Measurements from ENCODE around the gene TSPAN3.

Gene TSPAN3

DNA sequence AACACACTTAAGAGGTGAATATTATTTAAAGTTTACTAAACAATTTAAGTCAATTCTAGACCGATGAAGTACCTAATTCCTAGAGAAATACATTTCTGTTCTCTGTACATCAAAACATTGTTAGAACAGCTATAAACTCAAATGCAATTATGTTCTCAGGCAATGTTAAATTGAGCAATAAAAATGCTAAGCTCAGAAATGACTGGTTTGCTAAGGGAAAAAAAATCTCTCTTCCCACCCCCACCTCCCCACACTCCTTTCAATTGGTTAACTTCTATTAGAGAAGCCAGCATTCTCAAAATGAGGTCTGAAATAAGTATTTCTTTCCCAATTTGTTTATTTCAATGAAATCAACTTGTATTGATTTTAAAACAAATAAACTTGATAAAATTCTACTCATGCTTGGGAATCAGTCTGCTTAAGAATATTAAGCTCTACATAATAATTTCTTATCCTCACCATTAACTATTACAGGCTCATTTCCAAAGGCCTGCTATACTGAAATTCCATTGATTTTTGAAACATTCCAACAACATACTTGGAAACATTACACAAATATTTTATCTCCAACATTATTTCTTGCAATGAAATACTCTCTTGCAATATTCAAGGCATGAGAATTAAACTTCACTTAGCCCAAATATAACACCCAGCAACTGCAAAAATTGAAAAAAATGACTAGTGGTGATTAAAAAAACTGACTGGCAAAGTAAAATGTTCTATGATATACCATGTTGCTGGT, 22.6 kb downstream of the TSPAN3 start:
- no peak for DNase-seq

DNA sequence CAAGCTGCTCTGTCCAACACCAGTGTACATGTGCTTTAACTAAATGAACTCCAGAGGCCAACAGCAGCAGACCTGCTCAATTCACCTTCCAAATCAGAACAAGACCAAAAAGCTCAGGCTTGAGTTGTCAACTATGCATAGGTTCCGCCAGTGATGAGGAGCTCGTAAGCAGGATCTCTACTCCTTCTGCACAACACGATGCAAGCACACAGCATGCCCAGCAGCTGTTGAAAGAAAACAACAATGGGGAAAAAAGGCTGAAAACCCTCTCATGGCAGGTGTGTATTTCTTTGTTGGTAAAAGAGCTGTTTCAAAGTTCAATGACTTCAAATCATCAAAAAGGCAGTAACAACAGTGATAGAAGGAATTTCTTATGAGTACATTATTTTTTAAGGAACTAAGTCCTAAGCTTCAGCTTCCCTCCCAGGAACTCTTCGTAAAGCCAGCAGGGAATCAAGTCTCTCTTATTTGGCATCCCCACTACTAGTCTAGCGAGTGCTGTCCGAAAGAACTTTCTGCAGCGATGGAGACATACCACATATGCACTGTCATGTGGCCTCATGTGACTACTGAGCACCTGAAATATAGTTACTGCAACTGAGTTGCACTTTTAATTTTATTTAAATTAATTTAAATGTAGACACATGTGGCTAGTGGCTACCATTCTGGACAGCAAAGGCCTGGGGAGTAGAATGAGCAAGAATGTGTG, 24.1 kb downstream of the TSPAN3 start:
- no peak for DNase-seq

DNA sequence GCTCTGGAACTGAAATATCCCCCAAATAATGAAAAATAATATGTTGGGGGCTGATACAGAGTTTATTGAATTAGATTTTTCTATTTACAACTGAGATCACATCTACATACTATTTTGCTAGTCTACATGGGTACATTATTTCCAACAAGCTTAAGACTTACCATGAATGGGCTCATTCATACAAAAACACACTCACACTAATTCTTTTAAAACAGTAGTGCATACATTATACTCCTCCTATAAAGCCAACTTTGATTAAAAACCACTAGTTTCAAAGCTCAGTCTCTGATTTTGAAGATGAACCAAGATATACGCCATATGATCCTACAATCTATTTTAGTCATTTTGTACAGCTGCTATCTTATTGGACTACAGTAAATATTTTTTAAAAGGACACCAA, 24.9 kb downstream of the TSPAN3 start:
- DNase-seq: no peak

DNA sequence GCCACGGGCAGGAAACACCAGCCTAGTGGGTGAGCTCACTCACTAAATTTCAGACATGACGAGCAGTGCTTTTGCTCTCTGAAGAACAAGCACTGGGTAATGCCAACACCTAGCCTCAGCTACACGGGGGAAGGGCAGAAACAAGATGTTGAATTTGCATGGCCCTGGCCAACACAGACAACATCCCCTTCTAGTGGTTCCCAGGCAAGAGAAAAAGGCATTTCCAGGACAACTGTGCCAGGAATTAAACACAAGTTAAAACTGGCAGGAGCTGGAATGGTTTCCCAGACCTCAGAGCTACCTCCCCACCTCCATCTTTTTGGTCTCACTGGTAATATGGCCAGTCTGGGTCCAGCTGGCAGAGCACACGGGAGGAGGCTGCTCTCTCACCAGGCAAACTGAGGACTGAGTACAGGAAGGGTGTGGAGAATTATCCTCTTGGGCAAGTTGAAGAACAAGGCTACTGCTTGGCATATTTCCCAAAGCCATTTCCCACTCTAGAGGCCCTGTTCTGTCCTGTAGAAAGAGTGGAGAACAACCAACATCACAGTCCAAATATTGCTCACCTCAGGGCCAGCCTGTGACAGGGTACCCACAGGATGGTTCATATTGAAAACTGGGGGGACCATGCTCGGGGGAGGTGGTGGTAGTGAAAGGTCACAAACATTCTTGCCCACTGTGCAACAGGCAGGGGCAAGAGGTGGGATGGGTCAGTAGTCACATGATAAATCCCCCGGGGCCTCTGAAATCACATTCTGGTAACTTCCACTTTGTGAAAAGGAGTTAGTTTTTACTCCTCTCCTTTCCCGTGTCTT, 26.5 kb downstream of the TSPAN3 start:
- DNase-seq: no peak

DNA sequence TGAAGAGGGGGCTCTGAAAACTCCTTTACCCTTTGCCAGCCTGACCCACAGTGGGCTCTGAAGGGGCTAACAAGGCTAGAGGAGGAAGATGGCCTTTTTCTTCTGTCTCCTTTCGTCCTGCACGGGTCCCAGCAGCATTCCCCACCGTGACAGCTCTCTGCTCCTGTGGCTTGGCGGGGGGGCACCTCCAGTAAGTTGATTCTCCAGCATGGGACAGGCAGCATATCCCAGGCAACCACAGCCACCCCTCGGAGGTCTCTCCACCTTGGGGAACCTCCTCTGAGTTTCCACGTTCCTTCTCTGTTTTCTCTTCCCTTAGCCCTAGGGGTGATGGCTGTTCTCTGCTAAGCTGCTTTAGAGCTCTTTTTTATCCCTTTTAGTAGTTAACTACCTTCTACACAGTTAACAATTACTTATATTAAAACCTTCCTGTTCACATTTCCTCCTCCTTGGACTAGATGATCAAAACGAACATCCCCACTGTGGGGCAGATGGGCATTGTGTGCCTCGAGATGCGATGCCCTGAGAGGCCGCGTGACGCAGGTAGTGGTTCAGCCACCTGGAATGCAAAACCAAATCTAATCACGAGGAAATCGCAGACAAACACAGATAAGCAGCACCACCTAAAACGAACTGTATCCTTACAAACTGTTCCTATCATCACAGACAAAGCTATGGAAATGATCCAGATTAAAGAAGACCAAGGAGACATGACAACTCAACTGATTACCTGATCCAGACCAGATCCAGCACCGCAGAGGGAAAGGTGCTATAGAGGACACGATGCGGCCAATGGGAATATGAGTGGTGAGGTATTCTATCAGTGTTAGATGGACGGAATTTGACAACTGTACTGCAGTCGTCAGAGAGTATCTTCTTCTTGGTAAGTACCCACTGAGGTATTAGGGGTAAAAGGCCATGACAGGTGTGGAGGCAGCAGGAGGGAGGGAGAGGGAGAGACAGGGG, 27.7 kb downstream of the TSPAN3 start:
- no peak for DNase-seq

DNA sequence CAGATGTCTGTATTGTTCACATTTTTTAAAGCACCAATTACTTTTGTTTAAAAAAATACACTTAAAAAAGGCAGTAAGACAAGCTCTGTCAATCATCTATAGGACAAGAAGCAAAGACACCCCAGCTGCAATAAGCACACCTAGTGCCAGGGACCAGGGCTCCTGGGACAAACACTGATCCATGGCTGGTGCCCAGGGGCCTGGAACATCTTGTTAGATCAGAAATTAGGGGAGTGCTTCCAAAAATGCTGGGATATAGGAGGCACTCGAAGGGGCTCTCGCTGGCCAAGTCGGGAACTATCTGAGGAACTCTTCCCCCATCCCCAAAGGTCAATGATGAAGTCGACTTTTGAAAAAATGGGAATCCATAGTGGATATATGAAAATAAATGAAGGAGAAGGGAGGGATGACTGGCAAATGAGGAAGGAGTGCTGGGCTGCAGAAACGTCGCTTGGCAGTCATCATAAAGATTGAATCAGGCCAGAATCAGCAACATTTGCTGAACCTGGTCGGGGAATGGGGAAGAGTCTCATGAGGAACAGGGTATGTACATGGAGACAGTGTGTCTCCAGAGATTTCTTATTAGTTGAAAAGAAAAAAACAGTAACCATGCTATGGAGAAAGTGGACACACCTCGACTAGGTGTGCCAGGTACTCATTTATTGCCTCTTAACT, 28.5 kb downstream of the TSPAN3 start:
- DNase-seq: no peak

DNA sequence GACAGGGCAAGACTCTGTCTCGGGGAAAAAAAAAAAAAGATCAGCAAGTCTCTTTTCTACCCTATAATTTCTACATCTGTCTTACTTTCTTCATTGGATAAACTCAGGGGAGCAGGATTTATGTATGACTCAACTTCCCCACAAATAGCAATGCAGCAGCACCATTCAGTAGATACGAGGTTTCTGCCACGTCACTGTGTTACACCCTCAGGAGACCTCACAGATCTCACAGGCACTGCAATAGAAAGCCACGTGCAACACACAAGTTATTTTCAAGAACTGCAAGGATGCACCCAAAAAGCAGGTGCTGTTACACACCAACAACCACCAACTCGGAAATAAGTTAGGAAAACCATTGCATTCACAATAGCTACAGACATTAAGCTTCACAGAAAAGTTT, 30.2 kb downstream of the TSPAN3 start:
- DNase-seq: no peak

DNA sequence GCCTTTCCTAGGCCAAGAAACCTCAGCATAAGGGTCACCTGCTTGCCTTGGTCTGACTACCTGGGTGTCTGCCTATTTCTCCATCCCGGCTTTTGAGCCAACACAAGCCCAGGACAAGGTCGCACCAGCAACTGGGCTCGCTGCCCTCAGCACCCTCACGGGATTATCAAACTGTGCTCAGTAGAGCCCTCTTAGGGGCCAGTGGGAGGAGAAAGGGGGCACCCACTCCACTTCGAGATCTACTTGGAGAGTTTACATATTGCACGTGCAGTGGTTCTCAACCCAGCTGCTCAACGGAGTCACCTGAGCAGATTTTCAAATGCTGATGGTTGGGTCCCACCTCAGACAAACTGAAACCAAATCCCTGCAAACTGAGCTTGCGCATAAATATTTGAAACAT, 31.1 kb downstream of the TSPAN3 start:
- DNase-seq: peak; percentile 58

DNA sequence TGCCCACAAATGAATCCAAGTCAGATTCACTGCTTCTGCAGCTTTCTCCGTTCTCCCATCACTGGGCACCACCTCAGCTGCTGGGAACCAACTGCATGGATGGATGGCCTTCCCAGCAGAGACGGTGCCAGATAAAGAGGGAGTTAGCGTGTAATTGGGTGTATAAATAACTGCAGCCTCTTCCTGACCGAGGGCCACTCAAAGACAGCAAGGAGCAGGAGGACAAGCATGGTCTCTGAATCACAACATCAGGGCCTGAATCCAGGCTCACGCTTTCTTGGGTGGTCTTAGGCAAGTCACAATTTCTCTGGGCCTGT, 31.7 kb downstream of the TSPAN3 start:
- DNase-seq: no peak

DNA sequence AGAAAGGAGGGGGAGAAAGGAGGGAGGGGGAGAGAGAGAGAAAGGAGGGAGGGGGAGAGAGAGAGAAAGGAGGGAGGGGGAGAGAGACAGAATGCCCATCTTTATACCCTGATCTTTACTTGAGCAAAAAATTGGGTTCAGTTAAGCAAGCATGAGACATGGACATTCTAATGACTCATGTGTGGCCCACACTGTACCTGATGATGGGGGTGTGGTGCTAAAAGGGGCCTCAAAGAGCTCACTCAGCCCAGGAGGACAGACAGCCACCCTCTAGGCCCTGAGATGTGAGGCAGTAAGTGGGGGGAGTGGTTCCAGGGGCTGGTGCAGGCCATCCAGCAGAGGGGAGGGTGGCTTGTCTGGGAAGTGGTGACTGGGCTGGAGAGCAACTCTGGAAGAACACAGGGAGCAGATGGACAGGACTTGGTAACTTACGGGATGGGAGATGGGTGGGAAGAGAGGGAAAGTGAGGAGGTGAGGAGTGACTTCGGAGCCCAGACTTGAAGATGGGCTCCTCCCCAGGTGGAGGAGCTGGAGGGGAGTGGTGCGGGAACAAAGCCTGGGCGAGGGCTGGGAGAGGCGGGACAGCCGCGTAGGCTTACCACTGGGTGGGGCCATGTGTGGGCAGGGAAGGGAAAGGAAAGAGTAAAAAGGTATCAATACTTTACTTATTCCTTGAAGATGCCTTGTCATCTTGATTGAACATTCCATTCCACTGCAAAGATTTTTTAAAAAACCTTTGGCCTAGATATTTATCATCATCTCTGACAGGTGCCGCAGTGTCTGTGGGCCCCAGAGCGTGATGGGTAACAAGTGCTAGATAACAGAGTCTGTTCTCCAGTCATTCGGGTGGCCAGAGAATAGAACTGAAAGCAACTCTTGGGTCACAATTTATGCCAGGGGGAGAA, 32.3 kb downstream of the TSPAN3 start:
- DNase-seq: peak; percentile 58

DNA sequence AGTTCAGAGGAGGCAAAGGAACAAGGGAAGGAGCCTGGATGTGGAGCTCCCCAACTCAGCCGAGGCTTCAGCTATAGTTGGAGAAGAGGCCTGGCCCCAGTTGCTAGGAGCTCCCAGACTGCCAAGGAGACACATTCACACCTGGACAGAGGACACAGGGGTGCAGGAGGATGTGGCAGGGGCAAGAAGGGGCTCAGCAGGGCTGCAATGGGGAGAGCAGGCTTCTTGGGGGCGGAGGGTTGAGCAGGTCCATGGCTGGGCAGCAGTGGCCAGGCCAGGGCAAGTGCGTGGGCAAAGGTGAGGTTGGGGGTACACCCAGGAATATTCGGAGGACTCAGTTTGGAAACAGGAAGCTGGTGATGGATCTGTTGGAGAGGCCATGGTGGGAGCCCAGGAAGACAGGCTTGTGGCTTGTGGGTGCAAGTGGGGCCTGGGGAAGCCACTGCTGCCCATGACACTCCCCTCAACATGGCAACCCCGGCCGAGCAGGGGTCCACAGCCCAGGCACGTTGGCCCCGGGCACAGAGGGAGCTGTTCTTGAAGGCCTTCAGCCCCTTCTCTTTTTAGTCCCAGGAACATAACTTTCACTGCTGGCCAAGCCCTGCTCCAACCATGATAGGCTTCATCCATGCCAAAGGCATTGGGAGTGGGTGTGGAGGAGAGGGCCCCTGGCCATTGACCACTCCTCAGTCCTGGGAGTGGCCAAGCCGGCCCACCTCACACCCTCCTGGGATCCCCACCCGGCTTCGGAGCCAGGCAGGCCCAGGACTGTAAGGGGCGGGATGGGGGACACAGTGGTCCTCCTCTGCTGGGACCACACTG, 33.3 kb downstream of the TSPAN3 start:
- peak; percentile 59 for DNase-seq

DNA sequence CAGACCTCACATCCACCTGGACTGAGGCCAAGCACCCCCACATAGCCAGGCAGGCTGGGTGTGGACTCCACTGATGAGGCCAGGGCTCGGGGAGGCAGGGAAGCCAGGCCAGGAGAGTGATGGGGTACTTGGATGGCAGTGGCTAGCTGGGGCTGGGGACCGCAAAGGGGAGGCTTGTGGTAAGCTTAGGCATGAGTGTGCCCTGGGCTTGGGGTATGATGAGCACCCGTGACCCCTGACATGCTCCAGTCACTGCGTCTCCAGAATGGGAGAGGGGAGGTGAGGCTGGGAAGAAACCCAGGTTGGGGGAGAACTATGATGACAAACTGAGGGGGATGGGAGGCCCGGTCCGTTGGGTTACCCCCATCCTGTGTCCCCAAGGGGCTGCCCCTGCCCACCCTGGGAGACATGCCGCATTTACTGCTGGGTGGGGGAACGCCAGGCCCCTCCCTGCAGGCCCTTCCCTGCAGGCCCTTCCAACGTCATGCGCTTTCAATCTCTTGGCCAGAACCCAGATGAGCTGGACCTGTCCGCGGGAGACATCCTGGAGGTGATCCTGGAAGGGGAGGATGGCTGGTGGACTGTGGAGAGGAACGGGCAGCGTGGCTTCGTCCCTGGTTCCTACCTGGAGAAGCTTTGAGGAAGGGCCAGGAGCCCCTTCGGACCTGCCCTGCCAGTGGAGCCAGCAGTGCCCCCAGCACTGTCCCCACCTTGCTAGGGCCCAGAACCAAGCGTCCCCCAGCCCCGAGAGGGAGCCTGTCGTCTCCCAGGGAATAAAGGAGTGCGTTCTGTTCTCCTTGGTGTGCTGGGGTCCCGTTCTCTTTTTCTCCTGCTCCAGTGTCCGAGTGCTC, 34.1 kb downstream of the TSPAN3 start:
- no peak for DNase-seq

DNA sequence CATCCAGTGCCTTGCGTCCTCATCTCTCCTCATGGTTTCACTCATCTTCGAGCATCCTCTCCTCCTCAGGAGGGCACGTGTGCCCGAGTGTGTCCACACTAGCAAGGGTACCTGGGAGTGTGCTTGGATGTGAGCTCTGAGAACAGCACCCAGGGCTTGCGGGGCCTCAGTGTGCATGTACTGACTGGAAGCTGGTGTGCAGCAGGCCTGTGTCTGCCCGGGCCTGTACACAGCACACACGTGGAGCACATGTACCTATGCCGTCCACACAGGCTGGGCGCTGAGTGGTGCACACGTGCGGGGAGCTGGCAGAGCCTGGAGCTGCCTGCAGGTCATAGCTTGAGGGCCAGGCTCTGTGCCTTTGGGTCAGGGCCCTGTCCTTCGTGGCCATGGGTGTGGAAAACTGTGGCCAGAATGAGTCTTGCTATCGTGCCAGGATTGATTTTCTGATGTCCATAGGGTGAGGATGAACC, 34.9 kb downstream of the TSPAN3 start:
- DNase-seq: no peak

DNA sequence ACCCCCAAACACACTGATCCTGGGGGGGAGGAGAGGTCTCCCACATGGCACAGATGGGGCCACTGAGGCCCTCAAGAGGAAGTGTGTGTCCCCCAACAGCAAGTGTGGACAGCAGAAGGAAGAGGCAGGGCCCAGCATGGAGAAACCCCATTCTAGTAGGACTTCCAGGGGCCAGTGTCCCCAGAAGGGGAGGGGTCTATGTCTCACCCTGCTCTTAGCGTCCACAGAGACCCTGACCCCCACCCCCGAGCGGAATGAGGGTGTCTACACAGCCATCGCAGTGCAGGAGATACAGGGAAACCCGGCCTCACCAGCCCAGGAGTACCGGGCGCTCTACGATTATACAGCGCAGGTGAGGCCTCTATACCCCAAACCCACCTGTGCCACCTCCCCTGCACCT, 35.3 kb downstream of the TSPAN3 start:
- DNase-seq: no peak

DNA sequence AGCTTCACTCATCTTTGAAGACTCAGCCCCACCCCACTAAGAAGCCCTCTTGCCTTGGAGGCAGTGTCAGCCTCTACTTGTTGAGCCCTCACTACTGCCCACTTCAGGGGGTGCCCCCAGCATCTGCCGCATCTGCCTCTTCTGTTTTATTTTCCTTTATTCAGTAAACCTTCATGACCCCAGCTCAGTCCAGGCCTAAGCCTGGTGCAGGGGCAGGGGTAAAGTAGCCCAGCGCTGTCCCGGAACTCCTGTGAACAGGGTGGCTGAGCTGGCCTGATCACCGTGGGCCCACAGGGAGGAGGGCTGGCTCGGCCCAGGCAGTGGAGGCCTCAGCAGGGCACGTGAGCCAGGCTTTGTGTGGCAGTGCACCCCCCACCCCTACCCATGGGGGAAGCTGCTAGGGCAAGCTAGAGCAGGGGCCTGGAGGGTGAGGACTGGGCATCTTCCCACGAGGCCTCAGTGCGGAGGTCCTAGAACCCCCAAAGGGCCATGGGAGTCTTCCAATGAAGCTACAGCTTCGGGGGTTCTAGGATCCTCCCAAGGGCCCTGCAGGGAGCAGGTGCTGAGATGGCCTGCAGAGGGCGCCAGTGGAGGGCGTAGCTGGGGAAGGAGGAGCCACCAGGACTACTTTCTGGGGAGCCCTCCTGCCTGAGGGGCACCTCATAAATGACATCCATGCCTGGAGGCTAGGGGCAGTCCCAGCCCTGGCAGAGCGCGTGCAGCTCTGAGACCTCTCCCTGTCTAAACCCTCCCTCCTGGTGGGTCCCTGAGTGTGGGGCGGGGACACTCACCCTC, 36.0 kb downstream of the TSPAN3 start:
- DNase-seq: peak; percentile 79

DNA sequence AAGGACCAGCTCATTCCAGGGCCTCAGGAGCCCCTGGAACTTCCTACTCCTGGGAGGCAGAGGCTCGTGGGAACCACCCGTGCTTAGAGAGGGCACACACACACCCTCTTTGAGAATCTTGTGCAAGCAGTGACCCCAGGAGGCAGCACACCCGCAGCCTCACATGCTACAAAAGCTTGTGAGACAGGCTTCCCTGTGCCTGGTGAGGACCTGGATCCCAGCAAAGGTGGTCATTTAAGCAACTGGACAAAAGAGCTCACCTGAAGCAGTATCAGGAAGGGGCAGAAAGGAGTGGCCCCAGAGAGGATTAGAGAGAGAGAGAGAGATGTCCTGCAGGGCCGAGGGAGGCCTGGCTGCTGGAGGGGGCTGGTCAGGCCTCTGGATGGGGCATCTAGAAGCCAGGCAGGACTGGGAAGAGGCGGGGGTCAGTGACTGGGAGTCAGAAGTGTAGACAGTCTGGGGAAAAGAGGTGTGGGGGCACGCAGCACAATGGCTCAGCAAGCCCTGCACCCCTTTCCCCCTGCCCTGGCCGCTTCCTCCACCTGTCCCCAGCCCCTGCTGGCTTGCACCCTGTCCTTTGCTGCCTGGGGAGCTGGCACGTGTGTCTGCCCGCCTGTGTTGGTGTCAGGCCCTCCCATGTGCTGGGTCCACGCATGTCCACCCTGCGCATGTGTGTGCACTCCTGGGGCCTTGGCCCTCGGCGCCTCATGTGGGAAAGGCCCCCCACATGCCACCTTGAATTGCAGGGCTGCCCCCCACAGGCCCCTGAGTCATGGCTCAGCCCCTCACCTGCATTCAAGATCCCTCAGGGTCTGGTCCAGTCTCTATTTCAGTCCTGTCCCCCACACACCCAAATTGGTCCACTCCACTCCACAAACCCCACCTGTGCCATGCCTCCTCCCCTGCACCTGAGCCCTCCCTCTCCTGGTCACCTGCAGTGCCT, 36.9 kb downstream of the TSPAN3 start:
- DNase-seq: no peak

DNA sequence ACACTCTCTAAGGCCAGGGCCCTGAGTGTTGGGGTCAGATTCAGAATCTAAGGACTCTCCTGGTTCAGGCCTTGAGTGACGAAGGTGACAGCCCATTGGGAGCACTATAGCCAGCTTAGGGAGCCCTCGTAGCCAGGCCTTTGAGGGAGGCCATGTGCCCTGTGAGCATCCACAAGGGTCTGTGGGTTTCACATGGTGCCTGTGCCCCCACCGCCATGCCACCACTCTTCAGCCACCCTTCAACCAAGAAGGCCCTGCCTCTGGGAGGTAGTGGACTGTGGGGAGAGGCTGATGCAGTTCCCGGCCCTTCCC, 37.5 kb downstream of the TSPAN3 start:
- DNase-seq: no peak
